Renal cortical epithelial cell (primary cell): Measurements from ENCODE around the gene NT5DC3. TPM values are rescaled to one million over a fixed set of nuclear protein-coding genes. Genes with fewer than 3 reads are reported as not detected.
"Not testable (repeated sequence)": the region's sequence is repeated elsewhere in the genome, so short reads cannot be mapped to it uniquely, and the experiment has no call there.

Source experiments
- DNase-seq: peaks from one replicate; pipeline ENCODE4 v3.0.0-alpha.2; 2011; ENCODE audit warnings: low read depth
- total RNA-seq: library from RNA; depleted of rRNA; stranded (reverse); fragments of >200 nt; gene quantifications from 2 replicates; pipeline ENCODE4 v1.2.3, GENCODE V29; 2014

The NT5DC3 gene
- total RNA-seq, 1 donor from 2014 or later, result 20.7 TPM

- DNase-seq, result no peak
Observed at GRCh38 chr12:103855896-103856657, 15.0 kb upstream of the NT5DC3 start.

- peak; percentile 66 for DNase-seq
Observed at GRCh38 chr12:103855036-103855712, 14.1 kb upstream of the NT5DC3 start.

DNA sequence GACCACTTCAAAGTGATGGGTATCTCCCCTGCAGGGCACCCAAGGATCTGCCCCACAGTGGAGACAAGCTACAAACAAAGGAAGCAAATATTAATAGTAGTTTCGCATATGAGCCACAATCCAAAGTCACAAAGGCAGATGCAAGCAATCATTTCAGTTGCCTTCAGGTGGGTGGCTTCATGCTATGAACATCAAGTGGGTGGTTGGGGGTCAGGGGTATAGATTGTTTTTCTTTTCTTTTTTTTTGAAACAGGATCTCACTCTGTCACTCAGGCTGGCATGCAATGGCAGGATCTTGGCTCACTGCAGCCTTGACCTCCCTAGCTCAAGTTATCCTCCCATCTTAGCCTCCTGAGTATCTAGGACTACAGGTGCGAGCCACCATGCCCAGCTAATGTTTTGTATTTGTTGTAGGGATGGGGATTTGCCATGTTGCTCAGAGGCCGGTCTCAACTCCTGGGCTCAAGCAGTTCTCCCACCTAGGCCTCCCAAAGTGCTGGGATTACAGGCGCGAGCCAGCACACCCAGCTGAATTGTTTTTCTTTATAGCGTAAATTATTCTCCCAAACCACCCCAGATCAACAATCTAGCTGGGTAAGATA lies 13.4 kb upstream of the NT5DC3 start:
- no peak for DNase-seq

DNA sequence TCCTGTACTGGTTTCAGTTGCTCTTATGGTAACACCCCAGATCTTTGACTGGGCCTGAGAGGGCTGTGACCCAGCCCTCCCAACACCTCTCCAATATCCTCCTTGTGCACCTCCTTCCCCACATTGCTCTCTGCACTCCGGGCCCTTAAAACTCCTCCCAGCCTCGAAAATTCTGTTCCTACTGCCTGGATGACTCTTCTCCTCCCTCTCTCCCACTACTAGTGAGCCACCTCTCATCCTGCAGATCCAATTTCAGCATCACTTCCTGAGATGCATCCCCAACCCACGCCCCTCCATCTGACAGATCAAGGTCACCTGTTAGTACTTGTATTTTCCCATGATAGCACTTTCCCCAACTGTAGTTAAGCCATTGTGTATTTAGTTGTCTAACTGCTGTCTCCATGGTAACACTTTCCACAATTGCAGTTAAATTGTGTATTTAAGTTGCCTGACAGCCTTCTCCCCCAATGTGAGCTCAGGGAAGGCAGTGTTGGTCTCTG lies 11.5 kb upstream of the NT5DC3 start:
- peak; percentile 83 for DNase-seq

- no peak for DNase-seq
Observed at GRCh38 chr12:103851127-103851526, 10.1 kb upstream of the NT5DC3 start.

- DNase-seq, result no peak
Observed at GRCh38 chr12:103850429-103850828, 9.4 kb upstream of the NT5DC3 start.

GRCh38 chr12:103848917-103849491 lies 8.0 kb upstream of the NT5DC3 start:
- no peak for DNase-seq

DNA sequence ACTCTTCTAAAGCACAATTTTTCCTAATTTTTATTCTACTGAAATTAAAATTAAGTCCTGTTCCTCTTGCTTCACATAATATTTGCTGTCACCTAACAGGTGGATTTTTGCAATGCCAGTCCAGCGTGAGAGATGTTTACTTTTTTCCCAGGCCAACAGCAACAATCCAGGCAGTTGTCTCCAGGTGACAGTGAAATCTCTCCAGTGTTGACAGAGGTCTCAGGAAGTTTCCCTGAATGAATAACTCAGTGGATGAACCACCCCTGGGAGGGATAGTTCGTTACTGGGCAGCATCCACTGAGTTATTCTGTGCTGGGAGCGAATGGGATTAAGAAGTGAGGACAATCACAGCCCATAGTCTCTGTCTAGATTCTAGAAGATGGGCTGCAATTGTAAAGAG lies 7.1 kb upstream of the NT5DC3 start:
- DNase-seq, result no peak

GRCh38 chr12:103846415-103846814 lies 5.4 kb upstream of the NT5DC3 start:
- DNase-seq, result no peak

- no peak for DNase-seq
Observed at GRCh38 chr12:103844305-103844704, 3.3 kb upstream of the NT5DC3 start.

- DNase-seq, result peak; percentile 99
Observed at GRCh38 chr12:103841690-103842584, 903 bp upstream of the NT5DC3 start.

- no peak for DNase-seq
Observed at GRCh38 chr12:103840462-103840875, 565 bp downstream of the NT5DC3 start.

GRCh38 chr12:103839609-103840461 lies 1.2 kb downstream of the NT5DC3 start:
- DNase-seq, result no peak

DNA sequence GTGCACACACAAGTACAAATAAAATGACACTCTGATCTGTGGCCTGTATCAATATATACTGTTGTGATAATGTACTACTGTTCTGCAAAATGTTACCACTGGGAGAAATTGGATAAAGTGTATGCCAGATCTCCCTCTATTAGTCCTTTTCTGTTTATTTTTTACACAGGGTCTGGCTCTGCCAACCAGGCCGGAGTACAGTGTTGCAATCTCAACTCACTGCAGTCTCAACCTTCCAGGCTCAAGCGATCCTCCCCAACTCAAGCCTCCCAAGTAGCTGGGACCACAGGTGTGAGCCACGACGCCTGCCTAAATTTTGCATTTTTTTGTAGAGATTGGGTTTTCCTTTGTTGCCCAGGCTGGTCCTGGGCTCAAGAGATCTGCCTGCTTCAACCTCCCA lies 1.9 kb downstream of the NT5DC3 start:
- no peak for DNase-seq

- DNase-seq, result no peak
Observed at GRCh38 chr12:103838254-103838914, 2.6 kb downstream of the NT5DC3 start.

- no peak for DNase-seq
Observed at GRCh38 chr12:103836345-103836744, 4.7 kb downstream of the NT5DC3 start.

- DNase-seq, result not testable (repeated sequence)
Observed at GRCh38 chr12:103835747-103836335, 5.2 kb downstream of the NT5DC3 start.

GRCh38 chr12:103834942-103835341 lies 6.1 kb downstream of the NT5DC3 start:
- DNase-seq, result no peak

DNA sequence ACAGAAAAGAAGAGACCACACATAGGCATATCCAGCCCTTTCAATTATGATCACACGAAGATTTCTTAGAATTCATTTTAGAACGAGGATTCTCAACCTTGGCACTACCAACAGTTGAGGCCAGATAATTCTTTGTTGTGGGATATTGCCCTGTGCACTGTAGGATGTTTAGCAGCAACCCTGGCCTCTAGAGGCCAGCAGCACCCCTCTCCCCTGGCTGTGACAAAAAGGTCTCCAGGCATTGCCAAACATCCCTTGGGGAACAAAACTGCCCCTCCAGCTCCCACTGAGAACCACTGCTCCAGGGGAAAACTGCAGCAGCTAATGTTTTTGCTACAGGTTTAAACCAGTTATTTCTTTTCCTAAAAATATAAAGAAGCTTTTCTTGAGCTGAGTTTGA lies 7.1 kb downstream of the NT5DC3 start:
- no peak for DNase-seq
